Endodermal cell (in vitro differentiated cells): ENCODE data around the gene PPP2R5E. TPM values are rescaled to one million over a fixed set of nuclear protein-coding genes. Genes with fewer than 3 reads are reported as not detected.
A peak's percentile ranks its signal among the peaks of the same experiment; 100 is the strongest.

Experiments
- DNase-seq: peaks from one replicate; pipeline ENCODE4 v3.0.0-alpha.2; 2017
- H3K27ac ChIP-seq: 2 replicates; pipeline ENCODE4 v1.5.1; 2013; ENCODE audit warnings: mild to moderate bottlenecking, low read depth, low read length, moderate library complexity
- H3K27me3 ChIP-seq: 2 replicates; pipeline ENCODE4 v1.6.1; 2013; ENCODE audit warnings: mild to moderate bottlenecking, low read length, moderate library complexity; ENCODE audit not compliant: insufficient read depth, control insufficient read depth, poor library complexity, severe bottlenecking
- H3K36me3 ChIP-seq: 2 replicates; pipeline ENCODE4 v1.7.0; 2013; ENCODE audit warnings: mild to moderate bottlenecking, low read length, moderate library complexity; ENCODE audit not compliant: control insufficient read depth, insufficient read depth
- H3K4me1 ChIP-seq: one replicate; pipeline ENCODE4 v1.7.0; 2013; ENCODE audit warnings: low read length; ENCODE audit not compliant: control insufficient read depth, insufficient read depth
- H3K4me3 ChIP-seq: 2 replicates; pipeline ENCODE4 v1.5.1; 2013; ENCODE audit warnings: mild to moderate bottlenecking, low read length, moderate library complexity
- H3K9ac ChIP-seq: 2 replicates; pipeline ENCODE4 v1.6.1; 2013; ENCODE audit warnings: mild to moderate bottlenecking, low read length, moderate library complexity; ENCODE audit not compliant: poor library complexity, severe bottlenecking; ENCODE audit errors: extremely low read depth
- H3K9me3 ChIP-seq: 2 replicates; pipeline ENCODE4 v1.6.1; 2013; ENCODE audit warnings: mild to moderate bottlenecking, low read length, moderate library complexity; ENCODE audit not compliant: control insufficient read depth
- H3K27ac Mint-ChIP-seq: 2 replicates; pipeline ENCODE4 v1.8.0; 2020; ENCODE audit warnings: mixed read lengths
- H3K27me3 Mint-ChIP-seq: 2 replicates; pipeline ENCODE4 v1.8.0; 2021; ENCODE audit warnings: mild to moderate bottlenecking, mixed read lengths; ENCODE audit not compliant: insufficient read depth
- H3K36me3 Mint-ChIP-seq: 2 replicates; pipeline ENCODE4 v1.8.0; 2020; ENCODE audit warnings: low read depth, mixed read lengths
- H3K4me1 Mint-ChIP-seq: 2 replicates; pipeline ENCODE4 v1.8.0; 2020; ENCODE audit warnings: mixed read lengths
- H3K4me3 Mint-ChIP-seq: 2 replicates; pipeline ENCODE4 v1.8.0; 2020; ENCODE audit warnings: mild to moderate bottlenecking, moderate library complexity, mixed read lengths
- H3K9me3 Mint-ChIP-seq: 2 replicates; pipeline ENCODE4 v1.8.0; 2020; ENCODE audit warnings: mild to moderate bottlenecking, mixed read lengths
- CTCF ChIP-seq: fragments of 200-600 bp; sonication (generic); conservative IDR thresholded peaks from 2 replicates; pipeline ENCODE4 v1.5.0; 2021; ENCODE audit warnings: antibody characterized with exemption, mild to moderate bottlenecking
- WGBS, 2 experiments: methylation state at CpG; one replicate each; pipeline versions ENCODE4 v1.1.5 to v1.1.7; 2013; ENCODE audit warnings: missing lambda C conversion rate in 2 of 2, mixed read lengths in 1 of 2; ENCODE audit not compliant: insufficient coverage in 1 of 2, insufficient read length in 1 of 2; 5-methylcytosine and 5-hydroxymethylcytosine counted together
- total RNA-seq, 2 donors: library from RNA; stranded (reverse); fragmentation: NEBNext Ultra II Directional in 1 of 2; extraction: Animal tissue kit (Norgen Biotek cat#: 25700) in 1 of 2; gene quantifications; 2 replicates in 1 of 2; 3 replicates in 1 of 2; pipeline ENCODE4 v1.2.1, GENCODE V29; 2021

Gene PPP2R5E
- total RNA-seq, 2 donors from 2014 or later = 61.1 to 63.8 TPM

GRCh38 chr14:63496837-63497400 lies 46.3 kb downstream of the PPP2R5E start:
- no peak for TF ChIP-seq CTCF
- Histone ChIP-seq H3K4me3 (no peak overlapping the region), H3K9ac (no peak overlapping the region), H3K27me3 (no peaks in the 10 kb centered on the region), H3K9me3 (no peaks in the 10 kb centered on the region), H3K27ac (no peak overlapping the region), H3K4me1 (peaks cover 2% of the 10 kb centered on the region), H3K36me3 (peaks cover under 1% of the 10 kb centered on the region)
- Mint-ChIP-seq H3K4me3 (no peak overlapping the region), H3K27ac (no peak overlapping the region), H3K36me3 (peaks cover 8% of the 10 kb centered on the region), H3K9me3 (no peaks in the 10 kb centered on the region), H3K4me1 (peaks cover 16% of the 10 kb centered on the region), H3K27me3 (no peaks in the 10 kb centered on the region)
- WGBS, 2 experiments = 80 to 95% methylated on average over 1 to 2 of the region's 2 CpGs
- no peak for DNase-seq

- no peaks in the 10 kb centered on the region for H3K27me3 ChIP-seq
- peaks cover 2% of the 10 kb centered on the region for H3K4me1 ChIP-seq
- peaks cover 18% of the 10 kb centered on the region for H3K4me1 Mint-ChIP-seq
- WGBS, 2 experiments = 77% methylated on average over 6 of the region's 7 CpGs; no CpG with 5 or more reads in 1 of the 2 experiments
- TF ChIP-seq CTCF = peak; percentile 49
- DNase-seq = peak; percentile 67
- peak overlapping the region; percentile 78 for H3K27ac Mint-ChIP-seq
- H3K9me3 ChIP-seq = no peaks in the 10 kb centered on the region
- no peaks in the 10 kb centered on the region for H3K36me3 ChIP-seq
- H3K9me3 Mint-ChIP-seq = no peaks in the 10 kb centered on the region
- H3K9ac ChIP-seq = no peak overlapping the region
- H3K4me3 ChIP-seq = no peak overlapping the region
- no peak overlapping the region for H3K4me3 Mint-ChIP-seq
- no peaks in the 10 kb centered on the region for H3K27me3 Mint-ChIP-seq
- H3K27ac ChIP-seq = no peak overlapping the region
- peaks cover 5% of the 10 kb centered on the region for H3K36me3 Mint-ChIP-seq
These were observed 49.9 kb downstream of the PPP2R5E start for GRCh38 chr14:63493246-63493645.

GRCh38 chr14:63492391-63492790 lies 50.8 kb downstream of the PPP2R5E start:
- H3K9me3 ChIP-seq = no peaks in the 10 kb centered on the region
- no peaks in the 10 kb centered on the region for H3K36me3 ChIP-seq
- TF ChIP-seq CTCF = no peak
- Mint-ChIP-seq H3K4me1 (peaks cover 18% of the 10 kb centered on the region), H3K4me3 (no peak overlapping the region), H3K9me3 (no peaks in the 10 kb centered on the region), H3K27me3 (no peaks in the 10 kb centered on the region), H3K27ac (peak overlapping the region; percentile 78), H3K36me3 (peaks cover 5% of the 10 kb centered on the region)
- no peaks in the 10 kb centered on the region for H3K27me3 ChIP-seq
- no peak for DNase-seq
- no peak overlapping the region for H3K9ac ChIP-seq
- H3K27ac ChIP-seq = no peak overlapping the region
- H3K4me1 ChIP-seq = peaks cover 2% of the 10 kb centered on the region
- H3K4me3 ChIP-seq = no peak overlapping the region
